OCI-M2 (cell line): ENCODE measurements around the gene ZNF277.
"Not testable (repeated sequence)": the region's sequence is repeated elsewhere in the genome, so short reads cannot be mapped to it uniquely, and the experiment has no call there.

Experiments
- DNase-seq: peaks from one replicate; lab custom pipeline; 2025; ENCODE audit not compliant: unreplicated experiment; lab: John Stamatoyannopoulos, UW

The ZNF277 gene

GRCh38 chr7:112207765-112208164 lies 1.3 kb downstream of the ZNF277 start:
- DNase-seq: no peak

- DNase-seq: no peak
Observed at GRCh38 chr7:112211348-112211907, 4.9 kb downstream of the ZNF277 start.

GRCh38 chr7:112212571-112212970 lies 6.1 kb downstream of the ZNF277 start:
- no peak for DNase-seq

GRCh38 chr7:112213735-112214134 lies 7.2 kb downstream of the ZNF277 start:
- DNase-seq: no peak

GRCh38 chr7:112214268-112214667 lies 7.8 kb downstream of the ZNF277 start:
- no peak for DNase-seq

- no peak for DNase-seq
Observed at GRCh38 chr7:112214883-112215282, 8.4 kb downstream of the ZNF277 start.

GRCh38 chr7:112215787-112216186 lies 9.3 kb downstream of the ZNF277 start:
- DNase-seq: no peak

GRCh38 chr7:112220877-112221434 lies 14.5 kb downstream of the ZNF277 start:
- no peak for DNase-seq

- DNase-seq: no peak
Observed at GRCh38 chr7:112223310-112223709, 16.8 kb downstream of the ZNF277 start.

- DNase-seq: no peak
Observed at GRCh38 chr7:112224186-112224585, 17.7 kb downstream of the ZNF277 start.

GRCh38 chr7:112225006-112225405 lies 18.5 kb downstream of the ZNF277 start:
- DNase-seq: no peak

GRCh38 chr7:112226701-112227276 lies 20.3 kb downstream of the ZNF277 start:
- no peak for DNase-seq

- DNase-seq: no peak
Observed at GRCh38 chr7:112228632-112229031, 22.1 kb downstream of the ZNF277 start.

GRCh38 chr7:112232212-112232978 lies 25.9 kb downstream of the ZNF277 start:
- no peak for DNase-seq

GRCh38 chr7:112233048-112233697 lies 26.7 kb downstream of the ZNF277 start:
- no peak for DNase-seq

- DNase-seq: no peak
Observed at GRCh38 chr7:112234147-112234546, 27.7 kb downstream of the ZNF277 start.

GRCh38 chr7:112236597-112236996 lies 30.1 kb downstream of the ZNF277 start:
- DNase-seq: no peak

- no peak for DNase-seq
Observed at GRCh38 chr7:112238330-112238729, 31.8 kb downstream of the ZNF277 start.

- DNase-seq: no peak
Observed at GRCh38 chr7:112238852-112239610, 32.5 kb downstream of the ZNF277 start.

GRCh38 chr7:112248598-112248997 lies 42.1 kb downstream of the ZNF277 start:
- no peak for DNase-seq

GRCh38 chr7:112249967-112250366 lies 43.5 kb downstream of the ZNF277 start:
- DNase-seq: not testable (repeated sequence)
